ENCODE data around the gene BCAP31.

DNA sequence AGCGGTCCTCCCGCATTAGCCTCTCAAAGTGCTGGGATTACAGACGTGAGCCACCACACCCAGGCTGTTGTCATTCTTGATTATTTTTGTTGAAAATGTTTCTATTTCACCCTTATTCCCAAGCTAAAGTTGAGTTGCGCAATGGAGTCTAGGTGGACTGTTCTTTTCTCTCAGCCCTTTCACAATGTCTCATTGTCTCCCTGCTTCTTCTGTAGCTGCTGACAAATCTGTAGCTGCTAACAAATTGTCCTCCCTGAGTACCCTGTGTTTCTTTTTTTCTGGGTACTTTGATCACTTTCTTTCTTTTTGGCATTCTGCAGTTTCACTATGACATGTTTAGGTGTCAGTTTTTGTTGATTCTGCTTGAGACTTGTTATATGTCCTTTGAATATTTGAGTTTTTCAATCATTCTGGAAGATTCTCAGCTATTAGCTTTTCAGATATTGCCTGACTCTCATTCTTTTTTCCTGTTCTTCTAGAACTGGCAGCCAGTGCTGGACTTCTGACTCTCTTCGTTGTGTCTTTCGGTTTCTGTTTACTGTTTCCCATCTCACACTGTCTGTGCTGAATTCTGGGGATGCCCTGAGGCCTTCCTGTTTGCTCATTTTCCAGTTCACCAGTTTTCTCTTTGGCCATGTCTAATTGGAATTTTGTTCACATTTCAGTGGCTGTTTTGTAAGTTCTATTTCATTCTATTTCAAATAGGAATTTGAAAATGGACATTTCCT is 7.1 kb upstream of the BCAP31 start:
- TF ChIP-seq POLR2A (IDR thresholded peaks at IDR 0.05; ENCODE audit: low read depth) (no peak), EP300 (IDR thresholded peaks at IDR 0.05) (no peak)
- TF ChIP-seq, protein P1, sequence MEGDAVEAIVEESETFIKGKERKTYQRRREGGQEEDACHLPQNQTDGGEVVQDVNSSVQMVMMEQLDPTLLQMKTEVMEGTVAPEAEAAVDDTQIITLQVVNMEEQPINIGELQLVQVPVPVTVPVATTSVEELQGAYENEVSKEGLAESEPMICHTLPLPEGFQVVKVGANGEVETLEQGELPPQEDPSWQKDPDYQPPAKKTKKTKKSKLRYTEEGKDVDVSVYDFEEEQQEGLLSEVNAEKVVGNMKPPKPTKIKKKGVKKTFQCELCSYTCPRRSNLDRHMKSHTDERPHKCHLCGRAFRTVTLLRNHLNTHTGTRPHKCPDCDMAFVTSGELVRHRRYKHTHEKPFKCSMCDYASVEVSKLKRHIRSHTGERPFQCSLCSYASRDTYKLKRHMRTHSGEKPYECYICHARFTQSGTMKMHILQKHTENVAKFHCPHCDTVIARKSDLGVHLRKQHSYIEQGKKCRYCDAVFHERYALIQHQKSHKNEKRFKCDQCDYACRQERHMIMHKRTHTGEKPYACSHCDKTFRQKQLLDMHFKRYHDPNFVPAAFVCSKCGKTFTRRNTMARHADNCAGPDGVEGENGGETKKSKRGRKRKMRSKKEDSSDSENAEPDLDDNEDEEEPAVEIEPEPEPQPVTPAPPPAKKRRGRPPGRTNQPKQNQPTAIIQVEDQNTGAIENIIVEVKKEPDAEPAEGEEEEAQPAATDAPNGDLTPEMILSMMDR (IDR thresholded peaks at IDR 0.05), result no peak

All from esophagus muscularis mucosa (tissue), 4 donors.